PFSK-1 (cell line): ENCODE results near the gene MAPK7.

Experiments
- POLR2AphosphoS5 ChIP-seq: IDR thresholded peaks from 2 replicates; pipeline ENCODE4 v1.6.1; 2012; ENCODE audit warnings: low read depth, mild to moderate bottlenecking, control low read depth, low read length, moderate library complexity
- REST ChIP-seq, 2 experiments: IDR thresholded peaks; 2 replicates each; pipeline versions ENCODE4 v1.6.1 to v1.8.0; 2011 to 2012; ENCODE audit warnings: low read depth in 2 of 2, low read length in 2 of 2, control low read depth in 1 of 2, inconsistent platforms in 1 of 2, mild to moderate bottlenecking in 1 of 2, moderate library complexity in 1 of 2; ENCODE audit not compliant: insufficient read depth in 1 of 2
- SIN3A ChIP-seq: IDR thresholded peaks from 2 replicates; pipeline ENCODE4 v1.6.1; 2012; ENCODE audit warnings: mild to moderate bottlenecking, low read length, moderate library complexity, borderline replicate concordance; ENCODE audit not compliant: insufficient read depth
- TAF1 ChIP-seq: IDR thresholded peaks from 2 replicates; pipeline ENCODE4 v1.6.1; 2012; ENCODE audit warnings: low read length, control low read depth, borderline replicate concordance; ENCODE audit not compliant: insufficient read depth

GRCh38 chr17:19380481-19381301 lies 2.4 kb downstream of the MAPK7 start:
- no peak for TF ChIP-seq POLR2AphosphoS5
- no peak for TF ChIP-seq REST (IDR thresholded peaks at IDR 0.05; ENCODE audit: insufficient read depth in 1 of 2, low read depth in 2 of 2, low read length in 2 of 2)
- no peak for TF ChIP-seq SIN3A
- no peak for TF ChIP-seq TAF1
